Lung (tissue), 12 donors: ENCODE data around the gene FAM163B. TPM values are rescaled to one million over a fixed set of nuclear protein-coding genes. Genes with fewer than 3 reads are reported as not detected.
"Not testable (repeated sequence)": the region's sequence is repeated elsewhere in the genome, so short reads cannot be mapped to it uniquely, and the experiment has no call there.

Experiments used
- ATAC-seq: fragments of 200-7000 bp; cut with Tn5 transposase; one replicate; pipeline ENCODE4 v1.9.1; 2020; ENCODE audit warnings: moderate number of reproducible peaks; ENCODE audit not compliant: insufficient read depth, low FRiP score
- DNase-seq, 3 donors: peaks; one replicate each; pipeline ENCODE4 v3.0.0-alpha.2; 2013 to 2017
- H3K27ac ChIP-seq, 2 donors: one replicate each; pipeline ENCODE4 v1.5.1; 2013; ENCODE audit warnings: mild to moderate bottlenecking in 2 of 2, moderate library complexity in 2 of 2, control low read depth in 1 of 2, inconsistent platforms in 1 of 2, low read depth in 1 of 2, low read length in 1 of 2
- H3K27me3 ChIP-seq, 3 donors: one replicate each; pipeline ENCODE4 v1.5.1; 2013; ENCODE audit warnings: low read length in 2 of 3; ENCODE audit not compliant: control insufficient read depth in 3 of 3, insufficient read depth in 3 of 3
- H3K36me3 ChIP-seq, 4 donors: one replicate each; pipeline ENCODE4 v1.5.1; 2013; ENCODE audit warnings: low read length in 4 of 4, mild to moderate bottlenecking in 1 of 4, moderate library complexity in 1 of 4; ENCODE audit not compliant: control insufficient read depth in 4 of 4, insufficient read depth in 4 of 4
- H3K4me1 ChIP-seq, 5 donors: one replicate each; pipeline ENCODE4 v1.5.1; 2013; ENCODE audit warnings: low read length in 5 of 5, mild to moderate bottlenecking in 2 of 5, moderate library complexity in 1 of 5; ENCODE audit not compliant: control insufficient read depth in 5 of 5, insufficient read depth in 5 of 5
- H3K4me3 ChIP-seq: one replicate; pipeline ENCODE4 v1.5.1; 2013; ENCODE audit warnings: mild to moderate bottlenecking, control low read depth, moderate library complexity
- H3K9ac ChIP-seq, 2 donors: one replicate each; pipeline ENCODE4 v1.5.1; 2013; ENCODE audit warnings: low read length in 2 of 2, control low read depth in 1 of 2; ENCODE audit not compliant: insufficient read depth in 1 of 2
- H3K9me3 ChIP-seq, 4 donors: one replicate each; pipeline ENCODE4 v1.5.1; 2013; ENCODE audit warnings: low read length in 3 of 4, mild to moderate bottlenecking in 1 of 4, moderate library complexity in 1 of 4; ENCODE audit not compliant: control insufficient read depth in 4 of 4, insufficient read depth in 3 of 4
- CTCF ChIP-seq: IDR thresholded peaks from 2 replicates; pipeline ENCODE4 v1.5.1; 2012; ENCODE audit warnings: mild to moderate bottlenecking; ENCODE audit errors: control extremely low read depth, extremely low read depth
- WGBS, 2 donors: extraction: QIAGEN DNeasy Blood & Tissue Kit; methylation state at CpG; one replicate each; pipeline ENCODE4 v1.1.7; 2013; 5-methylcytosine and 5-hydroxymethylcytosine counted together
- polyA plus RNA-seq, 2 donors: library from polyadenylated mRNA; stranded (reverse); fragments of 200-250 nt; gene quantifications; one replicate each; pipeline ENCODE4 v1.2.1, GENCODE V29; 2013
- total RNA-seq, 2 donors: library from RNA; depleted of rRNA in 1 of 2; stranded (reverse); fragments of >200 nt in 1 of 2; gene quantifications; one replicate each; pipeline ENCODE4 v1.2.1, GENCODE V29; 2014 to 2021
- donor health status: control.
- donor health status: control.
- donor health status: Bipolar disorder and iron deficiency.
- donor health status: healthy.
- donor health status: DM: yes; HTN: yes; CAD: no.

Gene FAM163B
- total and polyA plus RNA-seq, 4 donors = 0.10 to 0.51 (median 0.16) TPM; not detected in 1

- DNase-seq = peak in 2 of 3 donors; percentile 38 to 61
These were observed 44.6 kb downstream of the FAM163B start for GRCh38 chr9:133564451-133565116.

GRCh38 chr9:133563814-133564213 is 45.4 kb downstream of the FAM163B start:
- H3K9me3 ChIP-seq, DNase-seq, H3K4me3 ChIP-seq, H3K27ac ChIP-seq, ATAC-seq, H3K9ac ChIP-seq, H3K27me3 ChIP-seq, H3K36me3 ChIP-seq: not testable (repeated sequence)
- H3K4me1 ChIP-seq = peaks cover 0 to 52% (median 19%) of the 10 kb centered on the region in 5 donors

More at GRCh38 chr9:133564451-133565116, 44.6 kb downstream of the FAM163B start:
- Histone ChIP-seq H3K36me3 (no peaks in the 10 kb centered on the region), H3K9me3 (no peaks in the 10 kb centered on the region), H3K4me3 (no peak overlapping the region), H3K27ac (peak overlapping the region in 1 of 2 donors; percentile 35), H3K9ac (no peak overlapping the region), H3K4me1 (peaks cover 0 to 46% (median 20%) of the 10 kb centered on the region in 5 donors), H3K27me3 (peaks cover 0 to 5% (median 0%) of the 10 kb centered on the region in 3 donors)
- no peak for TF ChIP-seq CTCF
- ATAC-seq = no peak
- WGBS, 2 donors = 72 to 74% methylated on average over 11 of the region's 11 CpGs

- Histone ChIP-seq H3K36me3 (no peaks in the 10 kb centered on the region), H3K27me3 (peaks cover 0 to 5% (median 0%) of the 10 kb centered on the region in 3 donors), H3K4me3 (no peak overlapping the region), H3K4me1 (peaks cover 0 to 56% (median 23%) of the 10 kb centered on the region in 5 donors), H3K9me3 (no peaks in the 10 kb centered on the region), H3K27ac (peak overlapping the region in 1 of 2 donors; percentile 15), H3K9ac (no peak overlapping the region)
- DNase-seq = peak; percentile 93 to 95 (median 95)
- WGBS, 2 donors = 20 to 33% methylated on average over 14 of the region's 14 CpGs
- no peak for TF ChIP-seq CTCF
- no peak for ATAC-seq
These were observed 45.8 kb downstream of the FAM163B start for GRCh38 chr9:133563291-133563796.

- H3K36me3 ChIP-seq = no peaks in the 10 kb centered on the region
- WGBS, 2 donors = 90 to 94% methylated on average over 15 to 54 of the region's 54 CpGs
- peaks cover 0 to 5% (median 0%) of the 10 kb centered on the region in 3 donors for H3K27me3 ChIP-seq
- H3K4me3 ChIP-seq = no peak overlapping the region
- peaks cover 0 to 61% (median 28%) of the 10 kb centered on the region in 5 donors for H3K4me1 ChIP-seq
- no peaks in the 10 kb centered on the region for H3K9me3 ChIP-seq
- DNase-seq = no peak
- no peak for TF ChIP-seq CTCF
- H3K9ac ChIP-seq = no peak overlapping the region
- ATAC-seq = no peak
- H3K27ac ChIP-seq = peak overlapping the region in 1 of 2 donors; percentile 15
These were observed 46.4 kb downstream of the FAM163B start for GRCh38 chr9:133562611-133563290.
